Hypothalamus (tissue), 51 donors: Measurements from ENCODE around the gene TOP2B.

ENCODE experiments used
- DNase-seq, 51 donors: peaks; one replicate each; lab custom pipeline; 2025; lab: John Stamatoyannopoulos, UW

TOP2B gene

GRCh38 chr3:25567806-25568524 lies 96.7 kb downstream of the TOP2B start:
- DNase-seq: no peak

GRCh38 chr3:25567388-25567787 lies 97.3 kb downstream of the TOP2B start:
- DNase-seq: no peak

GRCh38 chr3:25566358-25566920 lies 98.3 kb downstream of the TOP2B start:
- no peak for DNase-seq

GRCh38 chr3:25565807-25566206 lies 98.9 kb downstream of the TOP2B start:
- no peak for DNase-seq

GRCh38 chr3:25564075-25564474 lies 100.6 kb downstream of the TOP2B start:
- DNase-seq: no peak

GRCh38 chr3:25563601-25564000 lies 101.1 kb downstream of the TOP2B start:
- no peak for DNase-seq

GRCh38 chr3:25558796-25559195 lies 105.9 kb downstream of the TOP2B start:
- DNase-seq: no peak

- no peak for DNase-seq
Measured at GRCh38 chr3:25558121-25558520, 106.6 kb downstream of the TOP2B start.

- no peak for DNase-seq
Measured at GRCh38 chr3:25557694-25558093, 107.0 kb downstream of the TOP2B start.

GRCh38 chr3:25556447-25556846 lies 108.3 kb downstream of the TOP2B start:
- DNase-seq: no peak

- no peak for DNase-seq
Measured at GRCh38 chr3:25555695-25556437, 108.8 kb downstream of the TOP2B start.

GRCh38 chr3:25554376-25554775 lies 110.3 kb downstream of the TOP2B start:
- no peak for DNase-seq

GRCh38 chr3:25552251-25552650 lies 112.5 kb downstream of the TOP2B start:
- DNase-seq: no peak

GRCh38 chr3:25548836-25549235 lies 115.9 kb downstream of the TOP2B start:
- DNase-seq: no peak

- DNase-seq: no peak
Measured at GRCh38 chr3:25547943-25548674, 116.6 kb downstream of the TOP2B start.
